ENCODE results near the gene P3H2. TPM values are rescaled to one million over a fixed set of nuclear protein-coding genes. Genes with fewer than 3 reads are reported as not detected.

P3H2 gene
- total and polyA plus RNA-seq, 9 of the 15 experiments (the other 6 are each of a cell fraction or from before 2014, with no cell fraction given) = 0.04 to 0.26 (median 0.22) TPM; not detected in 6

- CTCF ChIA-PET (ENCODE audit: low intra/inter-chr PET ratio) = no interaction called here
These were observed 145.2 kb downstream of the P3H2 start for GRCh38 chr3:189975391-189975990.

More at GRCh38 chr3:189975391-189975990, 145.2 kb downstream of the P3H2 start:
- H3K9ac ChIP-seq (ENCODE audit: insufficient read depth in 1 of 2, low read depth in 2 of 2, low read length in 2 of 2) = no peak overlapping the region
- H3K79me2 ChIP-seq (ENCODE audit: control insufficient read depth, insufficient read depth, low read length) = no peaks in the 10 kb centered on the region
- DNase-seq (ENCODE audit: extremely low read depth in 1 of 4, low spot score in 3 of 4) (no peak), ATAC-seq (no peak), FAIRE-seq (no peak)
- no peaks in the 10 kb centered on the region for H3K4me1 ChIP-seq (replicated peaks in 1 of 2; ENCODE audit: control insufficient read depth in 2 of 2, insufficient read depth in 2 of 2, low read length in 2 of 2)
- H3K36me3 ChIP-seq (ENCODE audit: control insufficient read depth, insufficient read depth, low read length) = no peaks in the 10 kb centered on the region
- H3K4me2 ChIP-seq (ENCODE audit: insufficient read depth, low read length) = no peak overlapping the region
- TF ChIP-seq ZFPM2 (CRISPR knock-in tag; IDR thresholded peaks at IDR 0.05) (no peak), FOXP1 (CRISPR knock-in tag; IDR thresholded peaks at IDR 0.05) (no peak), PRPF4 (IDR thresholded peaks at IDR 0.05; ENCODE audit: insufficient read depth, low read depth, low read length, poor library complexity, severe bottlenecking) (no peak), ZNF655 (CRISPR knock-in tag; IDR thresholded peaks at IDR 0.05) (no peak), HSF4 (CRISPR knock-in tag; IDR thresholded peaks at IDR 0.05; ENCODE audit: borderline replicate concordance) (no peak), THAP12 (CRISPR knock-in tag; IDR thresholded peaks at IDR 0.05) (no peak), DIDO1 (tag; IDR thresholded peaks at IDR 0.05; ENCODE audit: low read depth) (no peak), PYGO2 (tag; IDR thresholded peaks at IDR 0.05) (no peak), FOXP4 (CRISPR knock-in tag; IDR thresholded peaks at IDR 0.05; ENCODE audit: borderline replicate concordance) (no peak), IRF9 (tag; IDR thresholded peaks at IDR 0.05) (no peak), ILK (tag; IDR thresholded peaks at IDR 0.05; ENCODE audit: borderline replicate concordance, low read depth) (no peak), CREM (IDR thresholded peaks at IDR 0.05; ENCODE audit: low read depth) (no peak)
- H3K4me3 ChIP-seq = no peak overlapping the region
- intact Hi-C loops (cut with micrococcal nuclease) (no loop called here), in situ Hi-C loops (cut with MboI) (no loop called here)
- H4K20me1 ChIP-seq (replicated peaks; ENCODE audit: control insufficient read depth, insufficient read depth, low read length) = no peaks in the 10 kb centered on the region
- H2AFZ ChIP-seq (ENCODE audit: low read depth, low read length) = no peak overlapping the region
- no peaks in the 10 kb centered on the region for H3K9me3 ChIP-seq (replicated peaks; ENCODE audit: control insufficient read depth, insufficient read depth, low read depth, low read length)
- POLR2A ChIA-PET = no interaction called here
- H3K9me1 ChIP-seq (ENCODE audit: control insufficient read depth, insufficient read depth, low read length) = no peaks in the 10 kb centered on the region
- no TSS peak for BruUV-seq (replicated peaks)
- H3K27me3 ChIP-seq (ENCODE audit: control insufficient read depth in 2 of 2, insufficient read depth in 2 of 2, low read length in 2 of 2) = no peaks in the 10 kb centered on the region
- WGBS (ENCODE audit: insufficient coverage, low coverage, missing lambda C conversion rate) = 2% methylated on average over 4 of the region's 4 CpGs
- no peak overlapping the region for H3K27ac ChIP-seq (ENCODE audit: extremely low read depth, low read depth, low read length)
